Germinal center (tissue), 1 donor: ENCODE results near the gene FABP6.
"Not testable (repeated sequence)": the region's sequence is repeated elsewhere in the genome, so short reads cannot be mapped to it uniquely, and the experiment has no call there.

Source experiments
- DNase-seq: peaks from one replicate; pipeline ENCODE4 v3.0.0; 2012; ENCODE audit warnings: mixed read lengths, low spot score

FABP6 gene

DNA sequence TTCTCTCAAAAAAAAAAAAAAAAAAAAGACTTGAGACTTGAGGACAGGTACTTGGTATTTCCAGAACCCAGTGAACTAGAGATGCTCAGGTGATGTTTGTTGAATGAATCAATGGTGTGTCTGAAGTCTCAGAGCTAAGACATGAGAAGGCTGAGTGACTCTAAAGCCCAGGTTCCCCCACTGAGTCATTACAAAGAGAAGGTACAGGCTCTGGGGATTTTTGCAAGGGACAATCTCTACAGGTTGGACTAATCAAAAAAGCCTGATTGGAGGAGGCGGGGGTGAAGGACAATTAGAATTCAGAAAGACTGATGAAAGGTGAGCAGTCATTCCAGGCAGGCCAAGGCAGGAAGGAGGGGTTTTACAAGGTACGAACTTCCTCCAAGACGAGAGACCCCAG, 8.2 kb upstream of the FABP6 start:
- DNase-seq: no peak

- no peak for DNase-seq
Observed at GRCh38 chr5:160227012-160227411, 2.3 kb upstream of the FABP6 start.

- no peak for DNase-seq
Observed at GRCh38 chr5:160230686-160231527, 1.6 kb downstream of the FABP6 start.

DNA sequence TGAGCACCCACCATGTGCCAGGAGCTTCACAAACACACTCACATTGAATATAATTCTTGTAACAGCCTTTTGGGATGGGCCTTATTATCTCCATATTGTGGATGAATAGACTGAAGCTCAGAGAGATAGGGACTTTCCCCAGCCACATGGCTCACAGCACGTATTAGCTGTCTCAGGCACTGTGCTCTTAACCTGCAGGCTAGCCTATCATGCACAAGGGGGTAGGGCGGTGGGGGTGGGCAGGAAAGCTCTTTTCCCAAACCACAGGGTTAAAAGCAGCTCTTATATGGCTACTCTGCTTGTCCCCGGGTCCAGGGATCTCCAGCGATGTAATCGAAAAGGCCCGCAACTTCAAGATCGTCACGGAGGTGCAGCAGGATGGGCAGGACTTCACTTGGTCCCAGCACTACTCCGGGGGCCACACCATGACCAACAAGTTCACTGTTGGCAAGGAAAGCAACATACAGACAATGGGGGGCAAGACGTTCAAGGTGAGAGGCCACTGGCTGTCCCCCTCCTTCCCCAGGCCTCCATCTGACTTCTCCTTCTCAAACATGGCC, 2.6 kb downstream of the FABP6 start:
- no peak for DNase-seq

GRCh38 chr5:160233215-160233614, 3.9 kb downstream of the FABP6 start:
- DNase-seq: no peak

- DNase-seq: no peak
Observed at GRCh38 chr5:160235731-160236130, 6.4 kb downstream of the FABP6 start.

- DNase-seq: no peak
Observed at GRCh38 chr5:160237571-160238093, 8.3 kb downstream of the FABP6 start.

- no peak for DNase-seq
Observed at GRCh38 chr5:160240350-160240749, 11.0 kb downstream of the FABP6 start.

GRCh38 chr5:160242145-160242544, 12.8 kb downstream of the FABP6 start:
- DNase-seq: no peak

DNA sequence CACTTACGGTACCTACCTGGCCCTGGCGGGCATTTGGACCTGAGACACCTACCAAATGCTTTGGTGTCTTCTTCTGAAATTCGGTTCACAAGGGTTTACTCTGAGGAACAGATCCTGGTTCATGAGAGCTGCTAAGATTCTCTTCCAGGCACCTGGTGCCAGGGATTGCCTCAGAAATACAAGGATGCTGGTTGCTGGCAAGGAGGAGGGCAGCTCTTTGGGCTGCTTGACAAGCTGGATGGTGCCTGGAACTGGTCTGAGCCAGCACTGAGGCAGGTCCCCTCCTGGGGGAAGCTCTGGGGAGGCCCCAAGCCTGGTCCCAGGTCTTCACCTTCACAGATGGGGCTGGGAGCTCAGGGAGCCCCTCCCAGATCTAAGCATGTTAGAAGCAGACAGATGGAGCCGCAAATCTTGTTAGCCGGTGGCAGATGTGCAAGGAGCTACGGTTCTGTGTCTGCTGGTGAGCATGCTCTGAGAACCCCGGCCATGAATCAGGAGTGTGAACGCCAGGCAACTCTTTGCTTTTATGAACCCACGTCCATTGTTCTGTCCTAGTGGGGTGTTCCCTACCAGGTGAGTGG, 16.3 kb downstream of the FABP6 start:
- DNase-seq: no peak

- not testable (repeated sequence) for DNase-seq
Observed at GRCh38 chr5:160249570-160249969, 20.3 kb downstream of the FABP6 start.

GRCh38 chr5:160250226-160250625, 20.9 kb downstream of the FABP6 start:
- DNase-seq: no peak

DNA sequence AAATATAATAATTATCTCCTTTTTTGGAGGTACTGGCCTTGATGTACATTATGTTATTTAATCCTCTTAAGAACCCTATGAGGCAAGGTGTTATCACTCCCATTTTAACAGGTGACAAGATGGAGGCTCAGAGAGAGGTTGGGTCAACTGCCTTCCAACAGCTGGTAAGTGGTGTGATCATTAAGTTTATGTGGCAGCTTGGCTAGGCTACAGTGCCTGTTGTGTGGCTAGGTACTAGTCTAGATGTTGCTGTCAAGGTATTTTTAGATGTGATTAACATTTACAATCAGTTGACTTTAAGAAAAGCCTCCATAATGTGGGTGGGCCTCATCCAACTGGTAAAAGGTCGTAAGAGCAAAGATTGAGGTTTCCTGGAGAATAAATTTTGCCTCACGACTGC, 21.5 kb downstream of the FABP6 start:
- no peak for DNase-seq

GRCh38 chr5:160251406-160252155, 22.3 kb downstream of the FABP6 start:
- DNase-seq: no peak

DNA sequence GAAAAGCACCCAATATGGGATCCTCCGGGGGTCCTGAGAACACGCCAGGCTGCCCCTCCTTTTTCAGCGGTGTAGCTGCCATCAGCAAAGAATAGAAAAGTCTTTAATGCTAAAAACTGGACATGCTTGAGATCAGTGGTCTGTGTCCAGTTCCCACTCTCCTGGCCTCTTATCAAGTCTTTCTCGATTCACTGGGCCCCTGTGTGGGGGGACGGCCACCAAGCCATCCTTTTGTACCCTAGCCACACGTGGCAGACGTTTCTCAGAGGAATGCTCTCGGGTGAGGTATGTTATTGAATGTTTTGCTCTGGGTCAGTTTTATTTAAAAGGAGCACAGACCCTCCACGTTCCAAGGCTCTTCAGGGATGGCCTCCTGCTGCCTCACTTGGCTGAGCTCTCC, 23.6 kb downstream of the FABP6 start:
- DNase-seq: no peak

DNA sequence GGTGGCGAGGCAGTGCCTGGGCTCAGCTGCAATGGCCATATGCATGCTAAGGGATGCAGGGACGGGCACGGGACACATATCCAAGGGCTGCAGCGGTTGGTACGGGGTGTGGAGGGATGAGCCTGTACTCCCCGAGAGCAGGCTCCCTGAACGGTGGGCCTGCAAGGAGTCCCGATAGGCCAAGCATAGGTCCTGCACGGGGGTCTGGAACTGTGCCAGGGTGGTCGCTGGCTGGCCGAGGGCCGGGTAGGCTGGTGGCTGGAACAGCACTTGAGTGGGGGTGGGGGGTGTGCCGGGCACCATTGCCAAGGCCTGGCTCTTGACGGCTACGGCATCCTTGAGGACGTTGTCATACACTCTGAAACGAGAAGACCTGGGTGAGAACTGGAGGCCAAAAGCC, 24.1 kb downstream of the FABP6 start:
- DNase-seq: no peak

DNA sequence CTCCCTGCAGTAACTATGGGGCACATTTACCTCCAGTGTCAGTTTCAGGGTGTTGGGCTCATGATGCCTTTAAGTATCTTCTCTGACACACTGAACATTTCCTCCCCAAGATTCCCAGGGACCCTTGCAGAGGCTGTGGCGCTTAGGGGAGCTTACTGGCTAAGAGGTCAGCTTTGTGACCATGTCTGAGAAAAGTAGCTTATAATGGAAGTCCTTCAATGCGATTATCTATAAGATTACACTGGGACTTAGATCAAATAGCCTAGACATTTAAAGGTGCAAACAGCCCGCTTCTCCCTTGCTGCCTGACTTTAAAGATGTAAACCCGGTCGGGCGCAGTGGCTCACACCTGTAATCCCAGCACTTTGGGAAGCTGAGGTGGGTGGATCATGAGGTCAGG, 25.4 kb downstream of the FABP6 start:
- DNase-seq: no peak

- DNase-seq: no peak
Observed at GRCh38 chr5:160259341-160259740, 30.0 kb downstream of the FABP6 start.

GRCh38 chr5:160260006-160260775, 30.9 kb downstream of the FABP6 start:
- no peak for DNase-seq

- DNase-seq: peak; percentile 20
Observed at GRCh38 chr5:160260881-160261815, 31.8 kb downstream of the FABP6 start.
